ENCODE measurements around the gene COG5. TPM values are rescaled to one million over a fixed set of nuclear protein-coding genes. Genes with fewer than 3 reads are reported as not detected.
A peak's percentile ranks its signal among the peaks of the same experiment; 100 is the strongest.

Gene COG5
- total RNA-seq, 4 donors from 2014 or later: 34.8 to 74.1 (median 41.2) TPM

DNA sequence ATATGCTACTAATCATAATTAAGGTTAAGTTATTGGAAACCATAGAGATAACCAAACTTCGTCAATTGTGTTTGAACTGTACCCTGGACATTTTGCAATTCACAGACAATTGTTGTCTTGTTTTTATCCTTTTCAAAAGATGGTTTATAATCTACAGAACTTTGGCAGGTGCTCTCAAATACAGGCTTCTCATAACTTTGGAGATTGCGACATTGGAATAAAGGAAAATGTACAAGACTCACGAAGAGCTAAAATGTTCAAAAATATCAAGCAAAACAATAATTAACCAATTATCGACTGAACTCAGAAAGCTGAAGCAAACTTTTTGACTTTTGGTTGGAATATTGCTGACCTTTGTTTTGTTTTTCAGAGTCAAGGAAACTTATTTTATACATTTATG lies 182.3 kb downstream of the COG5 start:
- DNase-seq (ENCODE audit: low spot score): no peak

DNA sequence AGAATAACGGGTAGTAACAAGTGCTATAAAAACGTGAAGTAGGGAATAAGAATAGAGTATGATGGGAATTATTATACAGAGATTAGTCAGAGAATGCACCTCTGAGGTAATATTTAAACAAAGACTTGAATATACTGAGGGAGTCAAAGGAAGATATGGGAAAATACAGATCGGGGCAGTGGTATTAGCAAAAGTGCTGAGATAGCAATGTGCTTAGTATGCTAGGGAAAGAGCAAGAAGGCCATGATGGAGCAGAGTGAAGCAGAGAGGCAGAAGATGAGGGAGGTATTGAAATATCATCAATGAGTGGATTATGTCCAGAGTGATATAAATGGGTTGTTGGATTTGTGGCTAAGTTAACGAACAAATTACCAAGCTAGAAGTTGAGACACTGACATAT lies 190.4 kb downstream of the COG5 start:
- DNase-seq (ENCODE audit: low spot score) (no peak), ATAC-seq (ENCODE audit: low FRiP score) (no peak)
- TF ChIP-seq, protein P1, sequence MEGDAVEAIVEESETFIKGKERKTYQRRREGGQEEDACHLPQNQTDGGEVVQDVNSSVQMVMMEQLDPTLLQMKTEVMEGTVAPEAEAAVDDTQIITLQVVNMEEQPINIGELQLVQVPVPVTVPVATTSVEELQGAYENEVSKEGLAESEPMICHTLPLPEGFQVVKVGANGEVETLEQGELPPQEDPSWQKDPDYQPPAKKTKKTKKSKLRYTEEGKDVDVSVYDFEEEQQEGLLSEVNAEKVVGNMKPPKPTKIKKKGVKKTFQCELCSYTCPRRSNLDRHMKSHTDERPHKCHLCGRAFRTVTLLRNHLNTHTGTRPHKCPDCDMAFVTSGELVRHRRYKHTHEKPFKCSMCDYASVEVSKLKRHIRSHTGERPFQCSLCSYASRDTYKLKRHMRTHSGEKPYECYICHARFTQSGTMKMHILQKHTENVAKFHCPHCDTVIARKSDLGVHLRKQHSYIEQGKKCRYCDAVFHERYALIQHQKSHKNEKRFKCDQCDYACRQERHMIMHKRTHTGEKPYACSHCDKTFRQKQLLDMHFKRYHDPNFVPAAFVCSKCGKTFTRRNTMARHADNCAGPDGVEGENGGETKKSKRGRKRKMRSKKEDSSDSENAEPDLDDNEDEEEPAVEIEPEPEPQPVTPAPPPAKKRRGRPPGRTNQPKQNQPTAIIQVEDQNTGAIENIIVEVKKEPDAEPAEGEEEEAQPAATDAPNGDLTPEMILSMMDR (IDR thresholded peaks at IDR 0.05): no peak

More for the DNA sequence above, 182.3 kb downstream of the COG5 start:
- ATAC-seq (ENCODE audit: low FRiP score): no peak
- TF ChIP-seq, protein P1 (IDR thresholded peaks at IDR 0.05): no peak

GRCh38 chr7:107372298-107372697 lies 191.4 kb downstream of the COG5 start:
- ATAC-seq (ENCODE audit: low FRiP score): peak; percentile 23
- TF ChIP-seq, protein P1 (IDR thresholded peaks at IDR 0.05): no peak
- no peak for DNase-seq (ENCODE audit: low spot score)

DNA sequence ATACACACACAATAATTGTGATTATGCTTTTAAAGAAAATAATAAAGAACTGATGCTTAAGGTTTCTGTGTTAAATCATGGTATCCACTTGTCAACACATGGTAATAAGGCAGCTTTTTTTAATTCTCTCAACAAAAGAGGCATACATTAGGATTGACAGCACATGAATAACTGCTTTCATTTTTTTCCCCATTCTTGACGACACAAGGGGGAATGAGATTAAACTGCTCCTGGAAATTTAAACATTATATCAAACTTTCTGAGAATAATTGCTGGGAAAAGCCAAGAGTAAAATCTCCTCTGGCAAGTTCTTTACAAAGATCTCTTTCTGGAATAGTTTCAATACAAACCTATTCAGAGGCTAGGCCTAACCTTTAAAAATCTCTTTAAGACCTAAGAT lies 192.9 kb downstream of the COG5 start:
- DNase-seq (ENCODE audit: low spot score) (no peak), ATAC-seq (ENCODE audit: low FRiP score) (no peak)
- TF ChIP-seq, protein P1 (IDR thresholded peaks at IDR 0.05): no peak

GRCh38 chr7:107364787-107365186 lies 198.9 kb downstream of the COG5 start:
- TF ChIP-seq, protein P1 (IDR thresholded peaks at IDR 0.05): no peak
- ATAC-seq (ENCODE audit: low FRiP score) (no peak), DNase-seq (ENCODE audit: low spot score) (no peak)

- TF ChIP-seq, protein P1 (IDR thresholded peaks at IDR 0.05): no peak
- no peak for DNase-seq (ENCODE audit: low spot score)
- no peak for ATAC-seq (ENCODE audit: low FRiP score)
Measured at GRCh38 chr7:107359520-107360316, 204.0 kb downstream of the COG5 start.

- TF ChIP-seq, protein P1 (IDR thresholded peaks at IDR 0.05): no peak
- DNase-seq (ENCODE audit: low spot score) (no peak), ATAC-seq (ENCODE audit: low FRiP score) (no peak)
Measured at GRCh38 chr7:107355616-107356015, 208.1 kb downstream of the COG5 start.
